Posterior vena cava (tissue), 2 donors: ENCODE measurements around the gene RNF40. TPM values are rescaled to one million over a fixed set of nuclear protein-coding genes. Genes with fewer than 3 reads are reported as not detected.

Source experiments
- DNase-seq: peaks from one replicate; pipeline ENCODE4 v3.0.0-alpha.2; 2020; ENCODE audit warnings: low spot score
- intact Hi-C, 2 donors: fragments of 100-400 bp; cut with DNase I; formaldehyde crosslinking; loops; one replicate each; pipeline versions ENCODE4 v1.14.1 to v1.14.2; 2022 to 2023
- total RNA-seq, 2 donors: library from RNA; stranded (reverse); fragmentation: NEBNext Ultra II Directional; extraction: Animal tissue kit (Norgen Biotek cat#: 25700); gene quantifications; one replicate each; pipeline ENCODE4 v1.2.1, GENCODE V29; 2021
- donor health status: DM: yes; HTN: yes; CAD: no.
- donor health status: DM: yes; HTN: yes; CAD: no.

RNF40 gene
- total RNA-seq, 2 donors from 2014 or later: 60.9 to 66.5 TPM

- intact Hi-C loops: no loop called here
- DNase-seq: no peak
These were observed 22.9 kb upstream of the RNF40 start for GRCh38 chr16:30738984-30739951.

- peak; percentile 95 for DNase-seq
- intact Hi-C loops: loop anchor here (2.0 to 10.0 kb wide), 2 partner anchors 26 to 74 kb away; no protein-coding TSS in a partner anchor
These were observed 21.5 kb upstream of the RNF40 start for GRCh38 chr16:30740364-30741251.

GRCh38 chr16:30741461-30741914 is 20.6 kb upstream of the RNF40 start:
- peak; percentile 71 for DNase-seq

GRCh38 chr16:30743716-30744115 is 18.4 kb upstream of the RNF40 start:
- DNase-seq: no peak
- intact Hi-C loops: loop anchor here (2.0 to 10.0 kb wide), 2 partner anchors 43 to 71 kb away; no protein-coding TSS in a partner anchor

More at GRCh38 chr16:30741461-30741914, 20.6 kb upstream of the RNF40 start:
- intact Hi-C loops: loop anchor here (2.0 to 10.0 kb wide), 2 partner anchors 27 to 73 kb away; no protein-coding TSS in a partner anchor

GRCh38 chr16:30744183-30744582 is 17.9 kb upstream of the RNF40 start:
- intact Hi-C loops: loop anchor here in 1 of 2 donors (10.0 kb wide), 1 partner anchor 71 kb away; no protein-coding TSS in a partner anchor
- DNase-seq: no peak

GRCh38 chr16:30745082-30745481 is 17.0 kb upstream of the RNF40 start:
- intact Hi-C loops: loop anchor here in 1 of 2 donors (10.0 kb wide), 1 partner anchor 70 kb away; no protein-coding TSS in a partner anchor

GRCh38 chr16:30746638-30747175 is 15.4 kb upstream of the RNF40 start:
- no peak for DNase-seq
- intact Hi-C loops: loop anchor here in 1 of 2 donors (10.0 kb wide), 1 partner anchor 68 kb away; no protein-coding TSS in a partner anchor

More at GRCh38 chr16:30745082-30745481, 17.0 kb upstream of the RNF40 start:
- DNase-seq: no peak

- no peak for DNase-seq
These were observed 14.8 kb upstream of the RNF40 start for GRCh38 chr16:30747331-30747730.

GRCh38 chr16:30747799-30748633 is 14.1 kb upstream of the RNF40 start, which contains the start of gene PHKG2:
PHKG2 (plus strand) TSS chr16:30748425; CDS start chr16:30748821, 396 bp downstream.
- peak; percentile 100 for DNase-seq
- intact Hi-C loops: loop anchor here in 1 of 2 donors (10.0 kb wide), 1 partner anchor 67 kb away; no protein-coding TSS in a partner anchor

More at GRCh38 chr16:30747331-30747730, 14.8 kb upstream of the RNF40 start:
- intact Hi-C loops: loop anchor here in 1 of 2 donors (10.0 kb wide), 1 partner anchor 67 kb away; no protein-coding TSS in a partner anchor

GRCh38 chr16:30748634-30749445 is 13.3 kb upstream of the RNF40 start:
- DNase-seq: peak; percentile 89
- intact Hi-C loops: loop anchor here in 1 of 2 donors (10.0 kb wide), 1 partner anchor 66 kb away; no protein-coding TSS in a partner anchor

- intact Hi-C loops: no loop called here
- no peak for DNase-seq
These were observed 11.9 kb upstream of the RNF40 start for GRCh38 chr16:30750201-30750600.

GRCh38 chr16:30750876-30751465 is 11.2 kb upstream of the RNF40 start:
- intact Hi-C loops: no loop called here

GRCh38 chr16:30753596-30753995 is 8.5 kb upstream of the RNF40 start:
- intact Hi-C loops: no loop called here
- no peak for DNase-seq

More at GRCh38 chr16:30750876-30751465, 11.2 kb upstream of the RNF40 start:
- DNase-seq: peak; percentile 81

- no peak for DNase-seq
- intact Hi-C loops: no loop called here
These were observed 6.0 kb upstream of the RNF40 start for GRCh38 chr16:30755955-30756780.

- intact Hi-C loops: no loop called here
- DNase-seq: no peak
These were observed 5.4 kb upstream of the RNF40 start for GRCh38 chr16:30756781-30757100.

- intact Hi-C loops: no loop called here
- DNase-seq: no peak
These were observed 4.8 kb upstream of the RNF40 start for GRCh38 chr16:30757316-30757715.
